Fibroblast of peridontal ligament (primary cell): ENCODE measurements around the gene ITPKC.

ENCODE experiments used
- DNase-seq: peaks from one replicate; pipeline ENCODE4 v3.0.0-alpha.2; 2010; ENCODE audit errors: extremely low read depth

ITPKC gene

DNA sequence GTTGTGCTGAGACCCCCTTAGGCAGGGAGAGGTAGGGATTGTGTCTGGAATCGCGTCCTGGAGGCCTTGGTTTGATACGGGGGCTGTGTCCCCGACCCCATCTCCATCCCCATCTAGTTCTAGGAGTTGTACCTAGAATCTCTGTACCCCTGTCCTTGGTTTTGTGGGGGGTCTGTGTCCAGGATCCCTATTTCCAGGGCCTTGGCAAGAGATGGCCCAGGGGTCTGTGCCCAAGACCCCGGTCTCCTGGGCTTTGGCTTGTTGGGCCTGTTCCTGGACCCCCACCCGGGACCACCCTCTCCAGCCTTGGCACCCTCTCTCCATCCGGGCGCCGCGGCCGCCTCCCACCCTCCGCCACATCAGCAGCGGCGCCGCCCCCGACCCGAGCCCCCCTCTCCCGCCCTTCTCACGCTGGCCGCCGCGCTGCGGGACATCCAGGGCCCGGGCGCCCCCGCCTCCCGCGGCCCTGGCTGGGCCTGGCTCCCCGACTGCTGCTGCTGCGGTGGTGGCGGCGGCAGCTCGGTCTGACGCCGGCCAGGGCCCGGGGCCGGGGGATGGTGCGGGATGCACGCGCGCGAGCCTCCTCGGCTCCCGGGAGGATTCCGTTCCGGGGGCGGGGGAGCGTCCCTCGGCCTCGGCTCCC lies 26.7 kb upstream of the ITPKC start, which contains the start of gene NUMBL:
Gene NUMBL, minus strand, starts transcription at position 602 of the 643 bp plus-strand sequence. Its CDS starts 168 bp downstream, at position 434.
- DNase-seq = no peak

DNA sequence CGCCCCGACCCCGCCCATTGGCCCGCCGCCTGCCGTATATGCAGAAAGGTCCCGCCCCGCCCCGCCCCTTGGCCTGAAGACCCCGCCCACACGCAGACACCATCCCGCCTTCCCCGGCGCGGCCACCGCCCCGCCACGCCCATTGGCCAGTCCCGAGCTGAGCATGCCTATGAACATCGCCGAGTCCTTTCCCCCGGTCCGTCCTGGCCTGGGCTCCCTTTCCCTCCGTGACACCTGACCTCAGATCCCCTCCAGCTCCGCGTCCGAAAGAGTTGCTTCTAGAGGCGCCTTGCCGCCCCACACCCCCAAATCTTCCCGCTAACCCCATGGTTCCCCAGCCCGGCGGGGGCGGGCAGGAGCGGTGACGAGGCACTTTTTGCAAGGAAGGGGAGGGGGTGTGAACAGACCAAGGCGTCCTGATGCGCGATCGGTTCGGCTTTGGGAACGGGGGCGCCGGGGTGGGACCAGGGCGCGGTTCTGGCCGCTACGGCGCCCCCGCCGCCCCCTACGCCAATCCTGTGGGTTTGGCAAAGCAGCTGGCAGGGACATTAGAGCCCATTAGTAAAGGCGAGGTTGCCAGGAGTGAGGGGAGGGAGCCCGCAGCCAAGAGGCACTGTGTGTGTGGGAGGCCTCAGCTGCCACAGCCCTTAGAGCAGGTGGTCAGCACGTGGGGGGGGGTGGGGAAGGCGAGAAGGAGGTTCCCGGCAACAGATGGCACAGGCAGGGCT lies 26.1 kb upstream of the ITPKC start:
- peak; percentile 85 for DNase-seq

DNA sequence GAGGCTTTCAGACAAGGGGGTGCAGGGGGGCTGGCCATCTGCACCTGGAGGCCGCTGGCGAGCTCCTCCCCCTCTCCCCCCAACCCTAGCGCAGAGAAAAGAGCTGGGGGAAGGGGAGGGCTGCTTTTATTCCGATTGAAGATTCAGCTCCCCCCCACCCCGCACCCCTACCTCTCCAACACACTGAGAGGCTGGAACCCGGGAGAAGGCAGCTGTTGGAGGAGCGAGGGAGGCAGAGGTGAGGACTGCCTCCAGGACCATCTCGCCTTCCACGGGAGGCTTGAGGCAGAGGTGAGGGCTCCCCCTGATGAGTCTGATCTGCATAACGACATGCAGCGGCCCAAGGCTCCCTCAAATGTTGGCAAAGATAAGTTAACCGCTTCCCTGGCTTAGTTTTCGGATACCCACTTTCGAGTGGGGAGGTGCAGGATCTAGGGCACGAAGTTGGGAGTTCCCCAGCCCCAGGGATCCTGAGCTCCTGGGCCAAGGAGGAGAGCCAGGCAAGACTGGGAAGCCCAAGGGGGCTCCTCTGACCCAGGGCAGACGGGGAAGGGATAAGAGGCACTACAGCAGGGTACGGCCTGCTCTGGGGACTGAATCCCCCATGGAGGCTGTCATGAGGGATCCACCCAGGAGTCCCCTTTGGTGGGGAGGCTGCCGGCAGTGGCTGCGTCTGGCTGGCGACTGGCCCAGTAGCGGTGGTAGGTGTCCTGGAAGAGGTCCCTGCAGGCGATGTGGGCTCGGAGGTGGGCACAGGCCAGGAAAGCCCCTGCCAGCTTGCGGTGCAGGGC lies 25.3 kb upstream of the ITPKC start:
- DNase-seq = no peak

DNA sequence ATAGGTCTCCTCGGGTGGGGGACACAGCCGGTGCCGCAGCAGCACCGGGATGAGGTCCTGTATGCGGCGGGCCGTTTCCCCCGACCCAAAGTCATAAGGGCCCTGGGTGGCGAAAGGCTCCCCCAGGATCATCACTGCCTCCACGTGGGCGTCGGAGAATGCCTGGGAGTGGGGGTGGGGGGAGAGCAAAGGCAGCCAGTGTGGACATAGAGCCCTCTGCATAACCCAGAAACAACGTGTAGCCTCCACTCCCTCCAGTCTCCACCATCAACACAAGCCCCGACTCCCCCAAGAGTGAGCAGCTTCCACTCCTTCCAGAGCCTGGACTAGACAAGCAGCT lies 24.7 kb upstream of the ITPKC start:
- DNase-seq = no peak

DNA sequence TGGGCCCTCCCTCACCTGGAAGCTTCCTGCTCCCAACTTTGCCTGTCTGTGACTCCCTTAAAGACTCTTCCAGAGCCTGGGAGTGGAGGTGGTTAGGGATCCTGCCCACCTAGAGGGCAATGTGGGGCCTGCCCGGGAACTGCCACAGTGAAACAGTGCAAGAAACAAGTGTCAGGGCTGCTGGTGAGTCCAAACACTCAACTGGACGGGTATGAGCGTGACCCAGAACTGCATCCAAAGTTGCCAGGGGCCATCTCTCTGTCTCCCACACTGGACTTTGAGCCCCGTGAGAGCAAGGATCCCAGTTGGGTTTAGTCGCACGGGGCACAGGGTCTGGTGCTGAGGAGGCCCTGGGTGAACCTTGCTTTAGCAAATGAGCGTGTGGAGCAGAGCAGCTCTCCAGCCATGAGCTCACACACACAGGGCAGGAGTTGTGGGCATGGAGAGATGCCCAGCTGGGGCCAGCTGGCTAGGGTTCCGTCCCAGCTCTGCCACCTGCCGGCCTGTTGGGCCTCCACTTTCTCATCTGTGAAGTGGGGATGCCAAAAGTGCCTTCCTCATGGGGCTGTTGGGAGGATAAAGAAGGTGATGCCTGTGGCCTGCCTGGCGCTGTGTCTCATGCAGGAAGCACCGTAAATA lies 23.6 kb upstream of the ITPKC start:
- DNase-seq = no peak

DNA sequence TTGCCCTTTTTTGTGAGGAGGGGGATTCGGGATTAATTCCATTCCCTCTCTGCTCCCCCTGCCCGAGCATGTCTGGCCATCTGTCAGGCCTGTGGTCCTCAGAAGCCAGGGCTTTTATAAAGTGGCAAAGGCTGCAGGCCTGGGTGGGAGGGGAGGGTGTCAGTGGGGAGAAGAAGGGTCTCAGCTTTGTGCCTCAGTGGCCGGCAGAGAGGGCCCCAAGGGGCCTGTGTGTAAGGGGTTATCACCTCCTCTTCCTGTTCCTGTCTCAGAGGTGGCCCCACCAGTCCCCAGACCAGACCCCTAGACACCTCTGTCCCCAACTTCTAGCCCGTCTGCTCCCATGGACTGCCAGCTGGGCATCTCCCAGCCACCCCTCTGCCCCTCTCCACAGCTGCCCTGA lies 23.0 kb upstream of the ITPKC start:
- DNase-seq = no peak

DNA sequence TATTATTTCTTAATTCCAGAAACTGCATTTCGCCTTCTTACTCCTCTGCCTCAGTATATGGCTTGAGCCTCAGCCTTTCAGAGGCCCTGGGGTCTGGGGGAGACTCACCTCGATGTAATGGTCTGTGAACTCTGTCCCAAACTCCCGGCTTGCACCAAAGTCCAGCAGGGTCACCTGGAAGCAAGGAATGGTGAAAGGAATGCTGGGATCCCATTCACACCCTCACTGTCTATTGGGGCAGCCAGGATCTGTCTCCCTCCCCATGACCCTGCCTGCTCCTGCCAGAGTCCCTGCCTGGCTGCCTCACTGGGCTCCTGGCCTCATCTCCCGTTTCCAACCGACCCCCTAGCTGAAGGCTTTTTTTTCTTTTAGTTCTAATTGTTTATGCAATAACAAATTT lies 21.0 kb upstream of the ITPKC start:
- DNase-seq = no peak

DNA sequence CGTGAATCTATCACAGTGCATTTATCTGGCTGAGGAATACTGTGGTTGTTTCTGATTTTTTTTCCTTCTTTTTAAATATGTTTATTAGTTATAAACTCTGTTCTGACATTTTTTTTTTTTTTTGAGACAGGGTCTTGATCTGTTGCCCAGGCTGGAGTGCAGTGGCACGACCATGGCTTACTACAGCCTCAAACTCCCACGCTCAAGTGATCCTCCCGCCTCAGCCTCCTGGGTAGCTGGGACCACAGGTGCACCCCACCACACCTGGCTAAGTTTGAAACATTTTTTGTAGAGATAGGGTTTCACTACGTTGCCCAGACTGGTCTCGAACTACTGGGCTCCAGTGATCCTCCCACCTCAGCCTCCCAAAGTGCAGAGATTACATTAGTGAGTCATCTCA lies 19.9 kb upstream of the ITPKC start:
- no peak for DNase-seq

DNA sequence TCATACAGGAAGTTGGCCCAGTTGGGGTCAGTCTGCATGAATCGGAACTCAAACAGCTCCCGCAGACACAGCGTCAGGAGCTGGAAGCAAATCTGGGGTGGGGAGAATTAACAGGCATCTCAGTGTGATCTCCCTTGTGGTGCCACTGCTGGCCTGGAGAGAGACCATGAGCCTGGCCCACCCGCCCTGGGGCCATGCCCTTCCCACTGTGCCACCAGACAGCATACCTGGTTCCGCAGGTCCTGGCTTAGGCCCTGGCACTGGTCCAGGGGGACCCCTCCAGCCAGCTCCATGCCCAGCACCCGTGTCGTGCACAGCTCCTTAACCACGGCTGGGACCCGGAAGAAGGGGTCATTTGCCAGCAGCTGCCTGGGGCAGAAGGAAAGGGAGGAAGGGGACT lies 16.8 kb upstream of the ITPKC start:
- no peak for DNase-seq

DNA sequence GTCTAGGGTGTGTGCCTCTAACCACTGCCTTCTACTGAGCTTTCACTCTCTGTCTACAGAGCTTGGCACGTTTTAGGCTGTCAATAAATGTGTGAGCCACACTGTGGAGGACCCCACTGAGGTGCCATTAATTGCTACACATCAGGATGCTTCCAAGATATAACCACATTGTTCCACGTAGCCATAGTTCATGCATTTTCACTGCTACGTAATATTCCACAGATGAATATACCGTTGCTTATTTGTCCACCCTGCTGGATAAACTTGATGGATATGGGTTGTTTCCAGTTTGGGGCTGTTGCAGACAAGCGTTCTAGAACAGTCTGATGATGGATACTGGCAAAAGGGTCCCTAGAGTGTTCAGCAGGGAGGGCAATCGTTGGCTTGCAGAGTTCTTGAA lies 15.2 kb upstream of the ITPKC start:
- DNase-seq = no peak

DNA sequence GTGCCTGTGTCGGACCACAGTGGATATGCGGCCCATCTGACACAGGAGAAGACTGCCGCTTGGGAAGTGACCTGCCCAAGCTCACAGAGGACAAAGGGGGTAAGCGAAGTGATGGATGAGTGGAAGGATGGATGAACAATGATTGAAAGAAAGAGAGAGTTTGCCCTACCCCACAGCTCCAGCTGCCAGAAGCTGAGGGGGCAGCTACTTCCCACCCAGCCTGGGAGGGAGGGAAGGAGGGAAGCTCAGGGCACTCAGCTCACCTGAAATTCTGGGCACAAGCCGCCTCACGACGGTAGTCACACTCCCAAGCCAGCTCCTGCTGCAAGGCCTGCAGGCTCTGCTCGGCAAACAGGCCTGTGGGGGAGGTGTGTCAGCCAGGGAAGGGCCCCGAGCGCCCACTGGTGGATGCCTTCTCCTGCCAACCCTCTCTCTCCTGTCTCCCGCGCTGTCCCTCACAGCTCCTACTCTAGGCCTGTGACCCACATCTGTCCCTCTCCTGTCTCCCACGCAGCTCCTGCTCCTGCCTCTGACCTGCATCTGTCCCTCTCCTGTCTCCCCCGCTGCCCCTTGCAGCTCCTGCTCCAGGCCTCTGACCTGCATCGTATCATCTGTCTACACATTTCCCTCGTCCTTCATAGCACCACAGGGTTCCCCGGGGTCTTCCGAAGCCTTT lies 14.4 kb upstream of the ITPKC start:
- no peak for DNase-seq

DNA sequence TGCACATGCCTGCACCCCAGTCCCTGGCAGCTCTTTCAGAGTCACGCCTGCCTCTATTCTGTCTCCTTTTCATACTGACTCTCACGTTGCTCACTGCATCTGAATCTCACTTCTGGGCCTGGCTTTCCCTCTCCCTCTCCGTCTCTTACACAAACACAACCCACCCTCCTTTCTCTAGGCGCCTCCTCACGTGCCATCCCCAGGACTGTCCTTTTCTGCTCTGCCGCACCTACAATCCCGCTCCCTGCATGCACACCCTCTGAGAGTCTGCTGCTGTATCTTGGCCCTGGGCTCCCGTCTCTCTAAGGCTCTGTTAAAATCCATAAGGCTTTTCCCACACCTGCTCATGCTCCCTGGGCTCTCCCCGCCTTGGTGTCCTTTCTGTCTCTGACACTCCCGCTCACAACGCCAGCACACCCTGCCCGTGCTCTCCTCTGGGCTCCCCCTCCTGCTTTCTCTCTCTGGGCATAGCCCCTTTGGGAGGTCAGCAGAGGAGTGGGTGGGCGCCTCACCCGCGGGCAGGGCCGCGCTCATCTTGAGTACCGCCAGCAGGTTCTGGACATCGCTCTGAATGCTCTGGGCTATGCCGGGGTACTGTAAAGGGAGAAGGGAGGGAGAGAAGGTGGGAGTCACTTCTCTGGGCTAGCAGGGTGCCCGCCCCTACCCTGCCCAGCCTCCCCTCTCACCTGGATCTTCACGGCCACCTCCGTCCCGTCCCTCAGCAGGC lies 13.7 kb upstream of the ITPKC start:
- DNase-seq = no peak

DNA sequence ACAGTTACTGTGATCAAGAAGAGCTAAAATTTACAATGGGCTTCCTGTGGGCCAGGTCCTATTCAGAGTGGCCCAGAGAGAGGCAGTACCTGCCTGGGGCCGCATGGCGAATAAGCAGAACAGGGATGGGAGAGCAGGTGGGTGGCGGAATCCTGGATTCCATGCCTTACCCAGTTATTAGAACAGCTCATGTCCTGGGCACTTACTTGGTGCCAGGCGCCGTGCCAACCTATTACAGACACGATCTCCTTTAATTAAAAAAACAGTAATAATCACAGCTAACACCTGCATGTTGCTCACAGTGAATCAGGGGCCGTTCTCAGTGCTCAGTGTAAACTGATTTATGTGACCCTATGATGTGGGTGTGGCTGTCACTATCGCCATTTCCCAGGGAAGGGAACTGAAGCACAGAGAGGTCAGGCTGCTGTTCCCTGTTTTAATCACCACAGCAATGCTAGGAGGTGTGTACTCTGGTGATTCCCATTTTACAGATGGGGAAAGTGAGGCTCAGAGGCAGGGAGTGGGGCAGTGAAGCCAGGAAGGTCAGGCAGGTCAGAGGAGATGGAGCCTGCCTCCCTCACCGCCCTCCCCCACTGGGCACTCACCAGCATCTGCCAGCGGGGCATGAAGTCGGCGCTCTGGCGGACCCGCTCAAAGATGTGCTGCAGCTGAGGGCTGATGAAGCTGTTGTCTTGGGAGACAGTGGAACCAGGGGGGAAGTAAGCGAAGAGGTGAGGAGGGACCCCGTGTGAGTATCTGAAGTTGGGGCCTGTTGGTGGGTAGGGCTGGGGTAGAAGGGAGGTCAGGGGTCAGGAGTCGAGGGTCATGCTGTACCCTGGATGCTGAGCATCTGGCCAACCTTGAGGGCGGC lies 12.2 kb upstream of the ITPKC start:
- no peak for DNase-seq

DNA sequence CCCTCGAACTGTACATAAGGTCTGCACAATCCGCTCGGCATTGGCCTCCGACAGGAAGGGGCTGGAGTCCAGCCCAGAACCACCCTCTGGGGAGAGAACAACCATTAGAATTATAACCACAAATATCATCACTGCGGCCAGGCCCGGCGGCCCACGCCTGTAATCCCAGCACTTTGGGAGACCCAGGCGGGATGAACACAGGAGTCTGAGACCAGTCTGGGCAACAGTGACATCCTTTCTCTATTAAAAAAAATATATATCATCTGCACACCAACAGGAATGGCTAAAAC lies 11.6 kb upstream of the ITPKC start:
- no peak for DNase-seq

DNA sequence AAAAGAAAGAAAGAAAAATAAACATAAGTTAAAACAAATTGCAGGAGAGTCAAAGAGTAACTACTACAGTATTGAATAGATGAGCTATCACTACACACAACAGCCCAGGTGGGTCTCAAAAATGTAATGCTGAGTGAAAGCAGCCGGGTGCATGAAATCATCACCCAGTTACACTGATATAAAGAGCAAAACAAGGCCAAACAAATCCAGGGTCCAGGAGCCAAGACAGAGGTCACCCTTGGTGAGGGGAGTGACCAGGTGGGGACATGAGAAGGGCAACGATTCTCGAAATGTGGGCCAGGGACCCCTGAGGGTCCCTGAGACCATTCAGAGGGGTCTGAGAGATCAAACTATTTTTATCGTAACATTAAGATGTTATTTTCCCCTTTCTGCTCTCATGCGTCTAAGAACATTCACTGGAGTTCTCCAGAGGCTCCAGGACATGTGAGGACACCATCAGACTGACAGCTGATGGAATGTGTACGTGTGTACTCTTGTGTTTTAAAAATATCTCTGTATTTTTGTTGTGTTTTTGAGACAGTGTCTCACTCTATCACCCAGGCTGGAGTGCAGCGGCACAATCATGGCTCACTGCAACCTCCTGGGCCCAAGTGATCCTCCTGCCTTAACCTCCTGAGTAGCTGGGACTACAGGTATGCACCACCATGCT lies 10.8 kb upstream of the ITPKC start:
- no peak for DNase-seq

DNA sequence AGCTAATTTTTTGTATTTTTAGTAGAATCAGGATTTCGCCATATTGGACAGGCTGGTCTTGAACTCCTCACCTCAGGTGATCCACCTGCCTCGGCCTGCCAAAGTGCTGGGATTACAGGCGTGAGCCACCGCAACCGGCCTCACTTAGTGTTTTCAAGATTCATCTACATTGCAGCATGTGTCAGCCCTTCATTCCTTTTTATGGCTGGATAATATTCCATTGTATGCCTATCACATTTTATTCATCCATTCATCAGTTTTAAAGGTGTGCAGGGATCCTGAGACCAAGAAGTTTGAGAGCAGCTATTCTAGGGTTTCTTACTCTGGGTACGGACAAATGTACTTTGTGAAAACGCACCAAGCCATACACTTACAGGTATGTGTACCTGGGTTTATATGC lies 9.3 kb upstream of the ITPKC start:
- DNase-seq = no peak

DNA sequence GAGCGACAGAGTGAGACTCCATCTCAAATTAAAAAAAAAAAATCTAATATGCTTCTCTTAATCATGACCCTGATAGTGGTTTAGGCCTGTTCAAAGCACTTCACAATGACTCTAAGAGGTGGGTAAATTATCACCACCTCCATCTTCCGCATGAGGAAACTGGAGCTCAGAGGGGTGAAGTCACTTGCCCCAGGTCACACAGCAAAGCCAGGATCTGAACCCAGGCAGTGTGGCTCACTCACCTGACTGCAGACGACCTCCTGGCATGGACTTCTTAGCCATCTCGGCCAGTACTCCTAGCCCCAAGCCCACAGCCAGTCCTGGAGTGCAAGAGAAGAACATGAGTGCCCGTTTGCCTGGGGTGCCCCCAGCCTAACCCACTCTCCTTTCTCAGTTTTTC lies 7.1 kb upstream of the ITPKC start:
- no peak for DNase-seq

DNA sequence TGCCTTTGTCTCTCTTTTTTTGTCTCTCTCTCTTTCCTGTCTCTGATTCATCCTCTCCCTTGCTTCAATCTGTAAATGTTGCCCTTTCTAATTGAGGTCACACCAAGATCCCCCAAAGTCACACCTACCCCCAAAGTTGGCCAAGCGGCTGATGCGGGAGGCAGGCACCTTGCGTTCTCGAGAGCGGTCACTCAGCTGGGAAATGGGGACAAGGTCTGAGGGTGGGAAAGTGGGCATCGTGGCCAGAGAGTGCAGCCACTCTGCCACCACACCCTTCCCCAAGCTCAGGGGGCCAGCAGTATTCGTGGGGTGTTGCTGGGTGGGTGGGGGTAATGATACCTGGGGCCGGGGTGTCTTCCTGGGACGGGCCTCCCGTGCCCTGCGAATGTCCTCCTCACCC lies 3.0 kb upstream of the ITPKC start:
- DNase-seq = no peak

DNA sequence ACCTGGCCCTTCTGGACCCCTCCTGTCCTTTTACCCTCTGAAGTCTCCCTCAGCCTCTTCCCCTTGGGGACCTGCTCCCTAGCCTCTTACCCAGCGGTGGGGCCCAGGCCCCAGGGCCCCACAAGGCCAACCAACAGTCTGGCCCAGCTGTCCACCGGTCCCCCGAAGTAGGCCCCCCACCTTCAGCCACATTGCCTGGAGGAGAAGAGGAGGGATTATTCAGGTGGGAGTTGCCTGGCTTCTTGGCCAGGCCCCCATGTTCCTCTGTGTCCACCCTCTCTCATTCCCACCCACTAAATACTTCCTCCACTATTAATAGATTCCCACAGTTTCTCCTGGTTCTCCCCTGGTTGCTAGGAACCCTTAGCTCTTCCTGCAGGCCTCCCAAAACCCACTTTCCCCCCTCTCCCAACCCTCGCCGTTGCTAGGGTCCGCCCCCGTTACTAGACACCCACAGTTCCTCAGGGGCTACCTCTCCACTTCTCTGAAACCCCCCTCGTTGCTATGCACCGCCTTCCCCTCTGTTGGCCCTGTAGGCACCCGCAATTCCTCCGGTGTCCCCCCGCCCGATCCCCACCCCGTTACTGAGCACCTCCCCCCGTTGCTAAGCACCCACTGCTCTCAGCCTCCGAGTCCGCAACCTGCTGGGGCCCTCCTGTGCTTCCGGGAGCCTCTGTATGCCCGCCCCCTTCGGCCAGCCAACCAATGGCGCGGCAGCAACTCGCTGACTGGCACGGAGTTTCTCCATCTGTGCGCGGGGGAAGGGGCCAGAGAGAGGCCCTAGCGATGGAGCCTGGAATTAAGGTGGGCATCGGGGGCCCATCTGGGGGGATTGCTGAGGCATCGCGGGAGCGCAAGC lies 2.2 kb upstream of the ITPKC start:
- peak; percentile 86 for DNase-seq
